Anterior cingulate cortex (tissue), 58 donors: Measurements from ENCODE around the gene NDUFA9.

Experiments used
- DNase-seq, 58 donors: peaks; one replicate each; lab custom pipeline; 2025; lab: John Stamatoyannopoulos, UW

NDUFA9 gene

GRCh38 chr12:4685317-4685716, 36.4 kb downstream of the NDUFA9 start:
- no peak for DNase-seq

- DNase-seq = no peak
Measured at GRCh38 chr12:4690760-4691159, 41.8 kb downstream of the NDUFA9 start.
